GM15510 (cell line): ENCODE results near the gene TOP1.

Experiments used
- POLR2A ChIP-seq: IDR thresholded peaks from 3 replicates; pipeline ENCODE4 v1.6.1; 2011; ENCODE audit warnings: borderline replicate concordance; ENCODE audit not compliant: insufficient read length; ENCODE audit errors: extremely low read depth

Gene TOP1

GRCh38 chr20:41161886-41162285 is 133.3 kb downstream of the TOP1 start:
- no peak for TF ChIP-seq POLR2A

GRCh38 chr20:41162396-41162795 is 133.8 kb downstream of the TOP1 start:
- no peak for TF ChIP-seq POLR2A

GRCh38 chr20:41163821-41164220 is 135.2 kb downstream of the TOP1 start:
- TF ChIP-seq POLR2A, result no peak

GRCh38 chr20:41165001-41165882 is 136.6 kb downstream of the TOP1 start:
- no peak for TF ChIP-seq POLR2A

GRCh38 chr20:41166201-41167117 is 137.8 kb downstream of the TOP1 start:
- no peak for TF ChIP-seq POLR2A

GRCh38 chr20:41167118-41167470 is 138.5 kb downstream of the TOP1 start:
- no peak for TF ChIP-seq POLR2A

GRCh38 chr20:41167481-41168253 is 139.0 kb downstream of the TOP1 start:
- TF ChIP-seq POLR2A, result no peak

- TF ChIP-seq POLR2A, result no peak
Observed at GRCh38 chr20:41168281-41169161, 139.9 kb downstream of the TOP1 start.

GRCh38 chr20:41169162-41169690 is 140.6 kb downstream of the TOP1 start:
- no peak for TF ChIP-seq POLR2A

GRCh38 chr20:41169791-41170351 is 141.2 kb downstream of the TOP1 start:
- TF ChIP-seq POLR2A, result no peak

- no peak for TF ChIP-seq POLR2A
Observed at GRCh38 chr20:41170386-41171105, 141.9 kb downstream of the TOP1 start.

- no peak for TF ChIP-seq POLR2A
Observed at GRCh38 chr20:41171736-41172295, 143.2 kb downstream of the TOP1 start.

- TF ChIP-seq POLR2A, result no peak
Observed at GRCh38 chr20:41172296-41173140, 143.9 kb downstream of the TOP1 start.
